ENCODE measurements around the gene TOX4.
"Not testable (repeated sequence)": the region's sequence is repeated elsewhere in the genome, so short reads cannot be mapped to it uniquely, and the experiment has no call there.

The TOX4 gene

GRCh38 chr14:21535545-21536417 is 58.8 kb downstream of the TOX4 start:
- DNase-seq (ENCODE audit: low spot score), result no peak

GRCh38 chr14:21536418-21537089 is 59.6 kb downstream of the TOX4 start:
- no peak for DNase-seq (ENCODE audit: low spot score)

GRCh38 chr14:21537090-21537424 is 60.1 kb downstream of the TOX4 start:
- DNase-seq (ENCODE audit: low spot score), result no peak

GRCh38 chr14:21539189-21539940 is 62.4 kb downstream of the TOX4 start:
- no peak for DNase-seq (ENCODE audit: low spot score)

- no peak for DNase-seq (ENCODE audit: low spot score)
Measured at GRCh38 chr14:21541413-21542074, 64.5 kb downstream of the TOX4 start.

GRCh38 chr14:21543521-21543960 is 66.5 kb downstream of the TOX4 start:
- no peak for DNase-seq (ENCODE audit: low spot score)

GRCh38 chr14:21543963-21544362 is 67.0 kb downstream of the TOX4 start:
- no peak for DNase-seq (ENCODE audit: low spot score)

GRCh38 chr14:21544588-21544987 is 67.6 kb downstream of the TOX4 start:
- DNase-seq (ENCODE audit: low spot score), result not testable (repeated sequence)
